ENCODE measurements around the gene RAD9B.
"Not testable (repeated sequence)": the region's sequence is repeated elsewhere in the genome, so short reads cannot be mapped to it uniquely, and the experiment has no call there.

RAD9B gene

GRCh38 chr12:110501752-110502738, at the start of gene RAD9B, which contains the start of gene VPS29:
Gene RAD9B, plus strand, starts transcription at chr12:110502331. Its CDS starts 7 bp downstream, at chr12:110502338.
Gene VPS29, minus strand, starts transcription at chr12:110502111. Its CDS starts 60 bp downstream, at chr12:110502051.
- ATAC-seq (ENCODE audit: low read depth) (peak; percentile 87), DNase-seq (ENCODE audit: low spot score) (peak; percentile 97)
- peak within 1 kb of the TSS; percentile 66 for H3K4me3 ChIP-seq (ENCODE audit: severe bottlenecking)
- H3K36me3 ChIP-seq (ENCODE audit: low read depth): peaks cover 32% of the 10 kb centered on the region
- no peaks in the 10 kb centered on the region for H3K27me3 ChIP-seq (ENCODE audit: insufficient read depth, poor library complexity, severe bottlenecking)
- no peaks in the 10 kb centered on the region for H3K9me3 ChIP-seq (ENCODE audit: severe bottlenecking)
- peaks cover 31% of the 10 kb centered on the region for H3K4me1 ChIP-seq (ENCODE audit: insufficient read depth, poor library complexity, severe bottlenecking)
- peak within 1 kb of the TSS; percentile 84 for H3K27ac ChIP-seq (ENCODE audit: poor library complexity, severe bottlenecking)
- TF ChIP-seq, protein P1, sequence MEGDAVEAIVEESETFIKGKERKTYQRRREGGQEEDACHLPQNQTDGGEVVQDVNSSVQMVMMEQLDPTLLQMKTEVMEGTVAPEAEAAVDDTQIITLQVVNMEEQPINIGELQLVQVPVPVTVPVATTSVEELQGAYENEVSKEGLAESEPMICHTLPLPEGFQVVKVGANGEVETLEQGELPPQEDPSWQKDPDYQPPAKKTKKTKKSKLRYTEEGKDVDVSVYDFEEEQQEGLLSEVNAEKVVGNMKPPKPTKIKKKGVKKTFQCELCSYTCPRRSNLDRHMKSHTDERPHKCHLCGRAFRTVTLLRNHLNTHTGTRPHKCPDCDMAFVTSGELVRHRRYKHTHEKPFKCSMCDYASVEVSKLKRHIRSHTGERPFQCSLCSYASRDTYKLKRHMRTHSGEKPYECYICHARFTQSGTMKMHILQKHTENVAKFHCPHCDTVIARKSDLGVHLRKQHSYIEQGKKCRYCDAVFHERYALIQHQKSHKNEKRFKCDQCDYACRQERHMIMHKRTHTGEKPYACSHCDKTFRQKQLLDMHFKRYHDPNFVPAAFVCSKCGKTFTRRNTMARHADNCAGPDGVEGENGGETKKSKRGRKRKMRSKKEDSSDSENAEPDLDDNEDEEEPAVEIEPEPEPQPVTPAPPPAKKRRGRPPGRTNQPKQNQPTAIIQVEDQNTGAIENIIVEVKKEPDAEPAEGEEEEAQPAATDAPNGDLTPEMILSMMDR (IDR thresholded peaks at IDR 0.05; ENCODE audit: poor library complexity, severe bottlenecking): no peak

DNA sequence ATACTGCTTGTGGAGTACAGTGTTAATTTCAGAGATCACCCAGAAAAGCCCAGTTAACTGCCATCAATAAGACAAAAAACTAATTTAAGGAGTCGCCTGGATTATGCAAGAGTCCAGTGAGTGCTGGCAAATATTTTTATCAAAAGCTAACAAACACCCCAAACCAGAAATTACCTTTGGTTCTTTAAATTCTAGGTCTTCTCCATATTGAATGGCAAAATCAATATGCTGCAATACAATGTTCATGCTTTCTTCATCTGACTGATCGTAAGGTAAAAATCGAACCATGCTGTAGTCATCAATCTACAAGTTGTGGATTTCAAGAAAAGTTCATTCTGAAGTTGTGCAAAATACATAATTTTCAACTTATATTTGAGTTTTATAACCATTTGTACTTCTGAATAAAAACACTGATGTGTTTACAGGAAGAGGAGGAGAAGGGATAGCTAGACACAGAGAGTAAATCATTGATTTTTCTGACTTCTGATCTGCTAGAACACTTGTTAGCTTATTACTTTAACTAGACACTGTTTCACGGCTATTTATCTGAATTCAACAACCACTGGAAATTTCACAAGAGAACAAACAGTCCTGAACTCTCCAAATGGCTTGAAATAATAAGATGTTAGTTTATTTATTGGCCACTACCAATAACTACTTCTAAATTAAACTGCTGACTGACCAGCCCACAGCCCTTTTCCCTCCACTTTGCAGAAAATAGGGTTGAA, 48.4 kb upstream of the RAD9B start:
- Histone ChIP-seq H3K27me3 (ENCODE audit: insufficient read depth, poor library complexity, severe bottlenecking) (no peaks in the 10 kb centered on the region), H3K4me3 (ENCODE audit: severe bottlenecking) (no peak overlapping the region), H3K36me3 (ENCODE audit: low read depth) (peaks cover 47% of the 10 kb centered on the region)

DNA sequence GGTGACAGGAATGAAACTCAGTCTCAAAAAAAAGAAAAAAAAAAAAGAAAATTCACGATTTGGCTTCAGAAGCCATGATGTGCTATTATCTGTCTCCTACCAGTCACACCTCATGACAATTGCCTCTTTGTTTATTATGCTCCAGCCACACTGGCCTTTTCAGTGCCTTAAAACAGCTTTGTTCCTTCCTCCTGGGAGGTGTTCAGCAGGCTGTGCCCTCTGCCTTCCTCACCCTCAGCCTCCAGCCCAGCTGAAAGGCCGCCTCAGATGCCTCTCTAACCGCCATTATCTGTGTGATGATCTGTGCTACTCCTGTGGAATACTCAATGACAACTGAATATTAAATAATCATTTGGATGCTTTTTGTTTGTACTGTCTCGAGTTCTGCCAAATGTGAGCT, 43.4 kb upstream of the RAD9B start:
- TF ChIP-seq, protein P1 (IDR thresholded peaks at IDR 0.05; ENCODE audit: poor library complexity, severe bottlenecking): no peak
- H3K4me1 ChIP-seq (ENCODE audit: insufficient read depth, poor library complexity, severe bottlenecking): no peaks in the 10 kb centered on the region
- DNase-seq (ENCODE audit: low spot score) (no peak), ATAC-seq (ENCODE audit: low read depth) (no peak)
- no peak overlapping the region for H3K27ac ChIP-seq (ENCODE audit: poor library complexity, severe bottlenecking)
- H3K36me3 ChIP-seq (ENCODE audit: low read depth): peaks cover 62% of the 10 kb centered on the region
- H3K9me3 ChIP-seq (ENCODE audit: severe bottlenecking): no peaks in the 10 kb centered on the region
- no peaks in the 10 kb centered on the region for H3K27me3 ChIP-seq (ENCODE audit: insufficient read depth, poor library complexity, severe bottlenecking)
- no peak overlapping the region for H3K4me3 ChIP-seq (ENCODE audit: severe bottlenecking)

More for the DNA sequence above, 48.4 kb upstream of the RAD9B start:
- TF ChIP-seq, protein P1 (IDR thresholded peaks at IDR 0.05; ENCODE audit: poor library complexity, severe bottlenecking): no peak
- Histone ChIP-seq H3K4me1 (ENCODE audit: insufficient read depth, poor library complexity, severe bottlenecking) (no peaks in the 10 kb centered on the region), H3K9me3 (ENCODE audit: severe bottlenecking) (no peaks in the 10 kb centered on the region), H3K27ac (ENCODE audit: poor library complexity, severe bottlenecking) (no peak overlapping the region)
- no peak for ATAC-seq (ENCODE audit: low read depth)
- no peak for DNase-seq (ENCODE audit: low spot score)

DNA sequence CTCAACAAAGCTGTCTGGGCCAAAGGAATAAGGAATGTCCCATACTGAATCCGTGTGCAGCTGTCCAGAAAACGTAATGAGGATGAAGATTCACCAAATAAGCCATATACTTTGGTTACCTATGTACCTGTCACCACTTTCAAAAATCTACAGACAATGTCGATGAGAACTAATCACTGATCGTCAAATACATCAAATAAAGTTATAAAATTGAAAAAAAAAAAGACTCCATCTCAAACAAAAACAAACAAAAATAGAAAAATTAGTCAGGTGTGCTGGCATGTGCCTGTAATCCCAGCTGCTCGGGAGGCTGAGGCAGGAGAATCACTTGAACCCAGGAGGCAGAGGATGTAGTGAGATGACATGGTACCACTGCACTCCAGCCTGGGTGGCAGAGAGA, 40.9 kb upstream of the RAD9B start:
- H3K36me3 ChIP-seq (ENCODE audit: low read depth): peaks cover 57% of the 10 kb centered on the region
- not testable (repeated sequence) for H3K9me3 ChIP-seq (ENCODE audit: severe bottlenecking); DNase-seq (ENCODE audit: low spot score); ATAC-seq (ENCODE audit: low read depth); H3K27me3 ChIP-seq (ENCODE audit: insufficient read depth, poor library complexity, severe bottlenecking); H3K4me3 ChIP-seq (ENCODE audit: severe bottlenecking); H3K4me1 ChIP-seq (ENCODE audit: insufficient read depth, poor library complexity, severe bottlenecking); H3K27ac ChIP-seq (ENCODE audit: poor library complexity, severe bottlenecking)

DNA sequence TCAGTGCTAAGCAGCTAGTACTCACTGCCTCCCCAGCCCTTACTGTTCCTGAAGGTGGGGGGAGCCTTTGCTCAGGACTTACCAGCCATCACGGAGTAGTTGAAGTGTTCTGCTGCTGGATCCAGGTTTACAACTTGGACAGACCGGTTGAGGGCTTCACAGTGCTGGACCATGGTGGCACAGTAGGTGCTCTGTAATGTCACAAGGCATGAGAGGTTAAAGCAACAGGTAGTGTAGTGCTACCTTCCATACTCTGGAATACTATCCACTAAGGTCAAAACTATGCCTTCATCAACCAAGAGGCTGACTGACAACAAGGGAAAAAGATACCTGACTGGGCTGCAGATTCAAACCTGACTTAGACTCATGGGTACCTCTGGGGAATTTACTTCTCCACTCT, 37.1 kb upstream of the RAD9B start:
- Histone ChIP-seq H3K27ac (ENCODE audit: poor library complexity, severe bottlenecking) (no peak overlapping the region), H3K36me3 (ENCODE audit: low read depth) (peaks cover 27% of the 10 kb centered on the region)
- no peak for ATAC-seq (ENCODE audit: low read depth)

GRCh38 chr12:110465765-110466164, 36.4 kb upstream of the RAD9B start:
- not testable (repeated sequence) for H3K4me1 ChIP-seq (ENCODE audit: insufficient read depth, poor library complexity, severe bottlenecking); H3K27ac ChIP-seq (ENCODE audit: poor library complexity, severe bottlenecking); ATAC-seq (ENCODE audit: low read depth); H3K9me3 ChIP-seq (ENCODE audit: severe bottlenecking); DNase-seq (ENCODE audit: low spot score); H3K4me3 ChIP-seq (ENCODE audit: severe bottlenecking); H3K27me3 ChIP-seq (ENCODE audit: insufficient read depth, poor library complexity, severe bottlenecking)
- peaks cover 21% of the 10 kb centered on the region for H3K36me3 ChIP-seq (ENCODE audit: low read depth)

More for the DNA sequence above, 37.1 kb upstream of the RAD9B start:
- H3K27me3 ChIP-seq (ENCODE audit: insufficient read depth, poor library complexity, severe bottlenecking): no peaks in the 10 kb centered on the region
- H3K4me3 ChIP-seq (ENCODE audit: severe bottlenecking): no peak overlapping the region
- TF ChIP-seq, protein P1 (IDR thresholded peaks at IDR 0.05; ENCODE audit: poor library complexity, severe bottlenecking): no peak
- H3K4me1 ChIP-seq (ENCODE audit: insufficient read depth, poor library complexity, severe bottlenecking): peaks cover 4% of the 10 kb centered on the region
- H3K9me3 ChIP-seq (ENCODE audit: severe bottlenecking): no peaks in the 10 kb centered on the region
- no peak for DNase-seq (ENCODE audit: low spot score)
